CD4-positive, alpha-beta T cell treated with Interleukin-17A for 4 hours (primary cell): ENCODE results near the gene TAOK1.
A peak's percentile ranks its signal among the peaks of the same experiment; 100 is the strongest.
"Not testable (repeated sequence)": the region's sequence is repeated elsewhere in the genome, so short reads cannot be mapped to it uniquely, and the experiment has no call there.

ENCODE experiments used
- DNase-seq: peaks from one replicate; pipeline ENCODE4 v3.0.0-alpha.2; 2020; ENCODE audit warnings: mixed read lengths

The TAOK1 gene

DNA sequence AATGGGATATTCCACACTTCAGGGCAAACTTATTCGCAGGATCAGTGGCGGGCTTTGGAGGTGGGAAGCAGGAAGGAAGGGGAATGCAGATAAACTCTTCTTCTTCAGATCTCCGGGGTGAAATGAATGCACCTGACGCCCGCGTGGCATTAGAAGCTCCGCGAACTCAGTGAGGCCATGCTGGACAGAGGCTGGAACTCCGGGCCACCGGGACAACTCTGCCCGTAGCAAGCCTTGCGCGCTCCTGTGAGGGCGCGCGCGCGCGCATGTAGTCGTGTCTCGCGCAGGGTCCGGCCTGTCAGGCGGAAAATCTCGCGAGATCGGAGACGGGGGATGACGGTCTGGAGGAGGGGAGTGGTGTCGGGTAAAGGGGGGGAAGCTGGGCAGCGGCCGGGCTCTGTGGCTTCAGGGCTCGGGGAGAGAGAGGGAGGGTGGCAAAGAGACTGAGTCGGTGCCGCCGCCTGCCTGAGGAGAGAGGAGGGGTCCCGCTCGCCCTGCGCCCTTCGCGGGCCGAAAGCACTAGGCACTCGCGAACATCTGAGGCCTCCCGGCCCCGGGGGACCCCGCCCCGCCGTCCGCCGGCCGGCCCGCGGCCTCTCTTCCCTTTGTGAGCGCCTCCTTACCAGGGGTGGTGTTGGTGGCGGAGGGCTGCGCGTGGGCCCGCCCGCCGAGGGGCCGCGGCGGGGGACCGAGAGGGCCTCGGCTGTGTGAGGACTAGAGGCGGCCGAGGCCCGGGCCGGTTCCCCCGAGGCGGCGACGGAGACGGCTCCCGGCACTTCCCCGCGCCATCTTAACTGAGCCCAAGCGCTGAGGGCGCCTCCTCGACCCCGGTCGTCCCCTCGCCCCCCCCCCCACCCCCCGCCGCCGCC is at the start of gene TAOK1:
Gene TAOK1 (plus strand): TSS at position 382 of the 869 bp plus-strand sequence. CDS start 61,186 bp downstream, outside the sequence.
- peak; percentile 98 for DNase-seq

- DNase-seq, result no peak
Observed at GRCh38 chr17:29341726-29342125, 48.4 kb upstream of the TAOK1 start.

DNA sequence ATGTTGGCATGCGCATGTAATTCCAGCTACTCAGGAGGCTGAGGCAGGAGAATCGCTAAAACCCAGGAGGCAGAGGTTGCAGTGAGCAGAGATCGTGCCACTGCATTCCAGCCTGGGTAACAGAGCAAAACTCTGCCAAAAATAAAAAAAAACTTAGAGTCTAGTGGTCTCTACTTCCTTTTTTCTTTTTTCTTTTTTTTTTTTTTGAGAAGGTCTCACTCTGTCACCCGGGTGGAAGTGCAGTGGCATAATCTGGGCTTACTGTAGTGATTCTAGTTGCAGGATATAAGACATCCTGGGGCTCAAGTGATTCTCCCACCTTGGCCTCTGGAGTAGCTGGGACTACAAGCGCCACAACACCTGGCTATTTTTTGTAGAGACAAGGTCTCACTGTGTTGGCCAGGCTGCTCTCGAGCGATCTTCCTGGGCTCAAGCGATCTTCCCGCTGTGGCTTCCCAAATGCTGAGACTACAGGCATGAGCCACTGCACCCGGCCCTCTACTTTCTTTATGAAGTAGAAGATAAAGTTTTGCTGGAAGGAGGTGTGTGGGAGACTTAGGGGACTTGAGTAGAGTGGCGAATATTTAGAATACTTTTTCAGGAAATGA is 47.9 kb upstream of the TAOK1 start:
- no peak for DNase-seq

- DNase-seq, result no peak
Observed at GRCh38 chr17:29344201-29344856, 45.8 kb upstream of the TAOK1 start.

DNA sequence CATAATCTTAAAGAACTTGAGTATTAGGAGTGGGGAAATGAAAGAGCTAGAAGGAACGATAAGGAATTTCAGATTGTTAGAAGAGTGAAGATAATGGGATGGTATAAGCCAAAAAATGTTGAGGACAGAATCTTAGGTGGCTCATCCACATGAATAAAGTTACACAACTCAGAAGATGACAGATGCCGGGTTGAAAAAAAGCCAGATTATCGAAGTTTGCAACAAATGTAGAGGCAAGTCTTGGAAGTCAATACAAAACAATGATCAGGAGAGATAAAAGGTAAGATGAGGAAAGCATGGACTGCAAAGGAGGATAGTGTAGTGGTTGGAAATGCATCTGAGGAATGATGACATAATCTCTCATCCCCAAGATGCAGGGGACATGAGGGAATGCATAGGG is 45.1 kb upstream of the TAOK1 start:
- no peak for DNase-seq

DNA sequence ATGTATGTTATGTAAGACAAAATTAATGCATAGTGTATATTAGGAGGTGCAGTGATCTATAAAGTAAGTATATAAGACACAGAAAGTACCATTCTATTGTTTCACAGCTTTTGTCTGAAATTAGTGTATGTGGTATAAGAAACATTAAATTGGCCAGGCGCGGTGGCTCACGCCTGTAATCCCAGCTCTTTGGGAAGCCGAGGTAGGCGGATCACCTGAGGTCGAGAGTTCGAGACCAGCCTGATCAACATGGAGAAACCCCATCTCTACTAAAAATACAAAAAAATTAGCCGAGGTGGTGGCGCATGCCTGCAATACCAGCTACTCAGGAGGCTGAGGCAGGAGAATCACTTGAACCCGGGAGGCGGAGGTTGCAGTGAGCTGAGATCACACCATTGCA is 44.7 kb upstream of the TAOK1 start:
- not testable (repeated sequence) for DNase-seq

DNA sequence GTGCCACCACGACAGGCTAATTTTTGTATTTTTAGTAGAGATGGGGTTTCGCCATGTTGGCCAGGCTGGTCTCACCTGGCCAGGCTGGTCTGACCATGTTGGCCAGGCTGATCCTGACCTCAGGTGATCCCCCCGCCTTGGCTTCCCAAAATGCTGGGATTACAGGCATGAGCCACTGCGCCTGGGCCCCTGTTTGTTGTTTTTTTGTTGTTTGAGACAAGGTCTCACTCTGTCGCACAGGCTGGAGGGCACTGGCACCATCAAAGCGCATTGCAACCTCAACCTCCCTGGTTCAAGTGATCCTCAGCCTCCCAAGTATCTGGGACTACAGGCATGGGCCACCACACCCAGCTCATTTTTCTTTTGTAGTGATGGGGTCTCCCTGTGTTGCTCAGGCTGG is 43.7 kb upstream of the TAOK1 start:
- DNase-seq, result no peak

- no peak for DNase-seq
Observed at GRCh38 chr17:29347831-29348629, 42.1 kb upstream of the TAOK1 start.

DNA sequence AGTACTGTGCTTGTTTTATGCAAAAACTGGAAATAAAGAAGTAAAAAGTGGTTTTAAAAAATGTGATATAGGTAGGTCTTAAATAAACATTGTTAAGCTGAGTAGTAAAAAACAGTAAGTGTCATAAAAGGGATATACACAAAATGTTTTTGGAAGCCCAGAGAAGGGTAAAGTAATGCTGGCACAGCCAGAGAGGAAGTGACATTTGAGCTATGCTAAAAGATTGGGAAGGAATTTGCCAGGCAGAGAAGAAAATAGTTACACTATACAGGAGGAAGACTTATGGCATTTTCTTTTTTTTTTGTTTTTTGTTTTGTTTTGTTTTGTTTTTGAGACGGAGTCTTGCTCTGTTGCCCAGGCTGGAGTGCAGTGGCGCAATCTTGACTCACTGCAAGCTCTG is 40.8 kb upstream of the TAOK1 start:
- no peak for DNase-seq

DNA sequence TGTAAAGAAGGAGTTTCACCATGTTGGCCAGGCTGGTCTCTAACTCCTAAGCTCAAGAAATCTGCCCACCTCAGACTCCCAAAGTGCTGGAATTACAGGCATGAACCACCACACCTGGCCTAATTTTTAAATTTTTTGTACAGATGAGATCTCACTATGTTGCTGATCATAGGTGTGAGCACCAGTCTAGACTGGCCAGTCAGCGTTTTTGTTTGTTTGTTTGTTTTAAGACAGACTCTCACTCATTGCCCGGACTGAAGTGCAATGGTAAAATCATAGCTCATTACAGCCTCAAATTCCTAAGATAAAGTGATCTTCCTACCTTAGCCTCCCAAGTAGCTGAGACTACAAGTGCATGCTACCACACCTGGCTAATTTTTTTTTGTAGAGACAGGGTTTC is 38.0 kb upstream of the TAOK1 start:
- no peak for DNase-seq

GRCh38 chr17:29357232-29357631 is 32.9 kb upstream of the TAOK1 start:
- DNase-seq, result no peak

DNA sequence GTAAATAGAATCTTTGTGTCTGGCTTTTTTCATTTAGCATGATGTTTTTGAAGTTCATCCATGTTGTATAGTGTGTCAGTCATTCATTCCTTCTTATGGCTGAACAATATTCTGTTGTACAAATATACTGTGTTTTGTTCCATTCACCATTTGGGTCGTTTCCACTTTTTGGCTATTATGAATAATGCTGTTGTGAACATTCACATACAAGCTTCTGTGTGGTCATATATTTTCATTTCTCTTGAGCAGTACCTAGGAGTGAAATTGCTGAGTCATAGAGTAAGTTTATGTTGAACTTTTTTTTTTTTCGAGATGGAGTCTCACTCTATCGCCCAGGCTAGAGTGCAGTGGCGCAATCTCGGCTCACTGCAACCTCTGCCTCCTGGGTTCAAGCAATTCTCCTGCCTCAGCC is 32.3 kb upstream of the TAOK1 start:
- no peak for DNase-seq

DNA sequence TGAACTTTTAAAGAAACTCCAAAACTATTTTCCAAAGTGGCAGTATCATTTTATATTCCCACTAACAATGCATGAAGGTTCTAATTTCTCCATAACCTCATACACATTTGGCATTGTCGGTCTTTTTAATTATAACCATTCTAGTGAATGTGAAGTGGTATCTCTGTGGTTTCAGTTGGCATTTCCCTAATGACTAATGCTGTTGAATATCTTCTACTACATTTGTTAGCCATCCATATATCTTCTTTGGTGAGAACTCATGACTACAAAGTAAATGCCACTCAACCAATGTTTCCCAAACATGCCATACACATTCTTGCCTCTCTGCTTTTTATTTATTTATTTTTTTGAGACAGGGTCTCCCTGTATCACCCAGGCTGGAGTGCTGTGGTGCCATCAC is 31.7 kb upstream of the TAOK1 start:
- no peak for DNase-seq

- DNase-seq, result no peak
Observed at GRCh38 chr17:29359777-29360176, 30.4 kb upstream of the TAOK1 start.

DNA sequence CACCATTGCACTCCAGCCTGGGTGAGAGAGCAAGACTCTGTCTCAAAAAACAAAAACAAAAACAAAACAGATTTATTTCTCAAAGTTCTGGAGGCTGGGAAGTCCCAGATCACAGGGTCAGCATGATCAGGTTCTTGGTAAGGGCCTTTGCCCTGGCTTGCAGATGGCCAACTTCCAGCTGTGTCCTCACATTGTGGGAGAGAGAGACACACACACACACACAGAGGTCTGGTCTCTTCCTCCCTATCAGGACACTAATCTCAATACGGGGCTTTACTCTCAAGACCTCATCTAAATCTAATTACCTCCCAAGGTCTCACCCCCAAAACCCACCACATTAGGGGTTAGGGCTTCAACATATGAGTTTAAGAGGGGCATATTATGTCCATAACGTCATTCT is 26.4 kb upstream of the TAOK1 start:
- no peak for DNase-seq

DNA sequence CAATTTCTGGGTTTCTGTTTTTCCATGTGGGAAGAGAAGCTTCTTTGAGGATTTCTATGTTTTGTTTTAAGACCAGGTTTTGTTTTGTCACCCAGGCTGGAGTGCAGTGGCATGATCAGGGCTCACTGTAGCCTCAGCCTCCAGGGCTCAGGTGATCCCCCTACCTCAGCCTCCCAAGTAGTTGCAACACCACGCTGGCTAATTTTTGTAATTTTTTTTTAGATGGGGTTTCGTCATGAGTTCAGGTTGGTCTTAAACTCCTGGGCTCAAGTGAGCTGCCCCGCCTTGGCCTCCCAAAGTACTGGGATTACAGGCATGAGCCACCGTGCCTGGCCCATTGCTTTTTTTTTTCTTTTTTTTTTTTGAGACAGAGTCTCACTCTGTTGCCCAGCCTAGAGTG is 25.5 kb upstream of the TAOK1 start:
- DNase-seq, result no peak

- no peak for DNase-seq
Observed at GRCh38 chr17:29368161-29368560, 22.0 kb upstream of the TAOK1 start.

- no peak for DNase-seq
Observed at GRCh38 chr17:29368926-29369325, 21.2 kb upstream of the TAOK1 start.

- DNase-seq, result peak; percentile 67
Observed at GRCh38 chr17:29369831-29370735, 20.1 kb upstream of the TAOK1 start.

DNA sequence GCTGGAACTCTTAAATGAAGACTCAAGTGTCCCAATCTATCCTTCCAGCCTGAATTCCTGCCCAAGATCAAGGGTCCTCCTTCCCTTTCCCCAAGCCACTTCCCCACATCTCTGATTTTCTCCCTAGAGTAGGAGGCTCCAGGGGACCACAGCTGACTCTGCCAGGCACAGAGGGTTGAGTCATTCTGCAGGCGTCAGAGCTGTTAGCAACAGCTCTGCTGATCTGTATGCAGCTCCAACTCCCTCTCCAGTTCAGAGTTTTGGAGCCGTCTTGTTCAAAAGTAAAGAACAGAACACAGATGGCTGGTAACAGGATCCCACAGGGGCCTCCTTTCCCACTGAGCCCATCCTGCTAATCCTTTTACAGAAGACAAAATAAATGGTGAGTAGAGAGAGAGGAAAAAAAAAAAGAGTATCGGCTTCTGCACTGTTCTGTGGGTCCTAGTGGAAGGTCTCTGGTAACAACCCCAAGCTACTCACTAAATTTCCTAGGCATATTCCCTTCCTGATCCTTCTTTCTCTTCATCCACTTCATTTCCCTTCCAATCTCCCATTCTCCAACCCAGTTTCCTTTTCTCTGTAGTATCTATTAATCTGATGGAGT is 13.4 kb upstream of the TAOK1 start:
- DNase-seq, result no peak

DNA sequence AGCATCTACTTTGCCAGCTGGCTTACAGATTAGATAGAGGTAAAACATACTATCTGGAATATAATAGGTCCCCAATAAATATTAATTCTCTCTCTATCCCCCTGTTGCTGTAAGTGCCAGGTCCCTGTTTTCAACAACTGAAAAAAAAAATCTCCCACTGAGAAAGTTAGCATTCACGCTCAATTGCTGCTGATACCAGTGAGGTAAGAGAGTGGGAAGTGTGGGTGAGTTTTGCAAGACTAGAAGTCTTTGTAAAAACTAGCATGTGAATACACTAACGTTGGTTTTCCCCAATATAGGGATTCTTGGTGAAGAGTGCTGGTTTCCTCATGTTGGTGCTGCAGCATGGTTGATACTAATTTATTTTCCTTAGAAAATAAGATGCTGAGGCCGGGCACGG is 11.7 kb upstream of the TAOK1 start:
- no peak for DNase-seq
